Measurements from ENCODE around the gene INHBB. TPM values are rescaled to one million over a fixed set of nuclear protein-coding genes. Genes with fewer than 3 reads are reported as not detected.

Gene INHBB
- total RNA-seq, 2 donors from 2014 or later = not detected

DNA sequence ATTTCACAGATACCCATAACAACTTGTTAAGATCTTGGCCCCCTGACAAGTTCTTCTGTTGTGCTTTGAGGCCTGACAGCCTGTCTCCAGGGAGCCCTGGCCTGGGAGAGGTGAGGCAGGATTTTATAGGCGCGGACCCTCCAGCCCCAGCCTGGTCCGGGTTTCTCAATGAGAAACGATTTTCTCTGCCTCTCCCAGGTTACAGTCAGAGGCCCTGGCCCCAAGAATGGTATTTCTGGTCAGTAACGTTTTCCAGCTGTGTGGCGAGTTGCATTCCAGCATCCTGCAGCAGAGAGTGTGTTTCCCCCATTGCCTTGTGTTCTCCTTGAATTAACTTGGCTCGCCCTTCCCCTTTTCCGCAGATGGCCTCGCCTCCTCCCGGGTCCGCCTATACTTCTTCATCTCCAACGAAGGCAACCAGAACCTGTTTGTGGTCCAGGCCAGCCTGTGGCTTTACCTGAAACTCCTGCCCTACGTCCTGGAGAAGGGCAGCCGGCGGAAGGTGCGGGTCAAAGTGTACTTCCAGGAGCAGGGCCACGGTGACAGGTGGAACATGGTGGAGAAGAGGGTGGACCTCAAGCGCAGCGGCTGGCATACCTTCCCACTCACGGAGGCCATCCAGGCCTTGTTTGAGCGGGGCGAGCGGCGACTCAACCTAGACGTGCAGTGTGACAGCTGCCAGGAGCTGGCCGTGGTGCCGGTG, 3.0 kb downstream of the INHBB start:
- Mint-ChIP-seq H3K36me3 (no peaks in the 10 kb centered on the region), H3K27ac (no peak overlapping the region), H3K4me3 (no peak overlapping the region), H3K4me1 (ENCODE audit: low read depth in 2 of 2) (peaks cover 5 to 6% of the 10 kb centered on the region in 2 donors), H3K9me3 (no peaks in the 10 kb centered on the region), H3K27me3 (peaks cover 31 to 44% of the 10 kb centered on the region in 2 donors)
- no peak for ATAC-seq
- DNase-seq (ENCODE audit: low spot score) = no peak

DNA sequence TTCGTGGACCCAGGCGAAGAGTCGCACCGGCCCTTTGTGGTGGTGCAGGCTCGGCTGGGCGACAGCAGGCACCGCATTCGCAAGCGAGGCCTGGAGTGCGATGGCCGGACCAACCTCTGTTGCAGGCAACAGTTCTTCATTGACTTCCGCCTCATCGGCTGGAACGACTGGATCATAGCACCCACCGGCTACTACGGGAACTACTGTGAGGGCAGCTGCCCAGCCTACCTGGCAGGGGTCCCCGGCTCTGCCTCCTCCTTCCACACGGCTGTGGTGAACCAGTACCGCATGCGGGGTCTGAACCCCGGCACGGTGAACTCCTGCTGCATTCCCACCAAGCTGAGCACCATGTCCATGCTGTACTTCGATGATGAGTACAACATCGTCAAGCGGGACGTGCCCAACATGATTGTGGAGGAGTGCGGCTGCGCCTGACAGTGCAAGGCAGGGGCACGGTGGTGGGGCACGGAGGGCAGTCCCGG, 3.5 kb downstream of the INHBB start:
- Mint-ChIP-seq H3K9me3 (no peaks in the 10 kb centered on the region), H3K4me3 (no peak overlapping the region)
- ATAC-seq = no peak

DNA sequence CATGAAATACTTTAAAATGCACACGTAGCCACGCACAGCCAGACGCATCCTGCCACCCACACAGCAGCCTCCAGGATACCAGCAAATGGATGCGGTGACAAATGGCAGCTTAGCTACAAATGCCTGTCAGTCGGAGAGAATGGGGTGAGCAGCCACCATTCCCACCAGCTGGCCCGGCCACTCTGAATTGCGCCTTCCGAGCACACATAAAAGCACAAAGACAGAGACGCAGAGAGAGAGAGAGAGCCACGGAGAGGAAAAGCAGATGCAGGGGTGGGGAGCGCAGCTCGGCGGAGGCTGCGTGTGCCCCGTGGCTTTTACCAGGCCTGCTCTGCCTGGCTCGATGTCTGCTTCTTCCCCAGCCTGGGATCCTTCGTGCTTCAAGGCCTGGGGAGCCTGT, 4.1 kb downstream of the INHBB start:
- no peak for ATAC-seq
- no peaks in the 10 kb centered on the region for H3K9me3 Mint-ChIP-seq

More for the DNA sequence above, 3.5 kb downstream of the INHBB start:
- Mint-ChIP-seq H3K27me3 (peaks cover 31 to 50% of the 10 kb centered on the region in 2 donors), H3K36me3 (no peaks in the 10 kb centered on the region), H3K4me1 (ENCODE audit: low read depth in 2 of 2) (peaks cover 5 to 6% of the 10 kb centered on the region in 2 donors), H3K27ac (no peak overlapping the region)
- no peak for DNase-seq (ENCODE audit: low spot score)

DNA sequence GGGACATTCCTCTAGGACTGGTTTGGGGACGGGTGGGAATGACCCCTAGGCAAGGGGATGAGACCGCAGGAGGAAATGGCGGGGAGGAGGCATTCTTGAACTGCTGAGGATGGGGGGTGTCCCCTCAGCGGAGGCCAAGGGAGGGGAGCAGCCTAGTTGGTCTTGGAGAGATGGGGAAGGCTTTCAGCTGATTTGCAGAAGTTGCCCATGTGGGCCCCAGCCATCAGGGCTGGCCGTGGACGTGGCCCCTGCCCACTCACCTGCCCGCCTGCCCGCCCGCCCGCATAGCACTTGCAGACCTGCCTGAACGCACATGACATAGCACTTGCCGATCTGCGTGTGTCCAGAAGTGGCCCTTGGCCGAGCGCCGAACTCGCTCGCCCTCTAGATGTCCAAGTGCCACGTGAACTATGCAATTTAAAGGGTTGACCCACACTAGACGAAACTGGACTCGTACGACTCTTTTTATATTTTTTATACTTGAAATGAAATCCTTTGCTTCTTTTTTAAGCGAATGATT, 4.9 kb downstream of the INHBB start:
- Mint-ChIP-seq H3K27ac (no peak overlapping the region), H3K9me3 (no peaks in the 10 kb centered on the region), H3K4me1 (ENCODE audit: low read depth in 2 of 2) (peaks cover 5 to 6% of the 10 kb centered on the region in 2 donors), H3K4me3 (no peak overlapping the region), H3K27me3 (peaks cover 31 to 54% of the 10 kb centered on the region in 2 donors), H3K36me3 (no peaks in the 10 kb centered on the region)
- DNase-seq (ENCODE audit: low spot score) (no peak), ATAC-seq (no peak)

More for the DNA sequence above, 4.1 kb downstream of the INHBB start:
- peaks cover 5 to 6% of the 10 kb centered on the region in 2 donors for H3K4me1 Mint-ChIP-seq (ENCODE audit: low read depth in 2 of 2)
- no peak for DNase-seq (ENCODE audit: low spot score)
- H3K27me3 Mint-ChIP-seq = peaks cover 31 to 54% of the 10 kb centered on the region in 2 donors
- no peak overlapping the region for H3K4me3 Mint-ChIP-seq
- no peak overlapping the region for H3K27ac Mint-ChIP-seq
- H3K36me3 Mint-ChIP-seq = no peaks in the 10 kb centered on the region

DNA sequence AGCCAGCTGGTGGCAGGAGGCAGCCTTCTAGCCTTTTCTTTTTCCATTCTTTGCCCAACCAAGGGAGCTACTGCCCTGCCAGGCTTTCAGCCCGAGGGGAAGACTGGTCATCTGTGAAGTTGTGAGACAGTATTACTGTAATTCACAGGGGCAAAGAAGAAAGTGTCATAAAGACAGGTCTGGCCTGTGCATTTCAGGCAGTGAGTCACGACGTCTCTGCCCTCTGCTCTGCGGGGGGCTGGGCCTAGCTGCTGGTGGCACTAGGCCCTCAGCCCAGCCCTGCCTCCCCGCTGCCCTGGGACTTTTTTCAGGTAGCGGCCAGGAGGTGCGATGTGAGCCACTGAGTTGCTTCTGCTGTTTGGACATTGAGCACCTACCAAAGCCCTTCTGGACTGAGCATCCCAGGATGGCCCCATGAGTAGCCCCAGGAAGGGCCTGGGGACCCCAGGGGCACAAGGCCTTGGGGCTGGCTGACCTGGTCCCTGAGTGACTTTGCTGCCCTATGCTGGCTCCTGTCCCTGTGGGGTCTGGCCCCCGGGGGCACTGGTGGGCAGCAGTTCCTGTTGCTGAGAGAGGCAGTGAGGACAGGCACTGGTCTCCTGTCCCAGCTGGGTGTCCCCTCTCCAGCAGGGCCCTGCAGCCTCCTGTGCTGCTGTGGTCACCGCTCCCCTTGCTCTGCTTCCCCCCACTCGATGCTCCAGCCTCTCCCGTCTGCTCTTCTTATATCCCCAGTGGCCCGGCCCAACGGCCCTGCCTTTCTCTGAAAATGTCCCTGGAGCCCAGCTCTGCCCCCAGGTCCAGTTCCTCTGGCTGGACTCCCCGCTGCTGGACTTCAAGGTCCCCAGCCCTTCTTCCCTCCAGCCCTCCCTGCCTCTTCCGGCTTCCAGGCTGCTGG, 7.0 kb downstream of the INHBB start:
- Mint-ChIP-seq H3K36me3 (no peaks in the 10 kb centered on the region), H3K4me1 (ENCODE audit: low read depth in 2 of 2) (no peaks in the 10 kb centered on the region), H3K4me3 (no peak overlapping the region), H3K27ac (no peak overlapping the region), H3K27me3 (peaks cover 21 to 39% of the 10 kb centered on the region in 2 donors), H3K9me3 (no peaks in the 10 kb centered on the region)
- ATAC-seq (peak; percentile 11), DNase-seq (ENCODE audit: low spot score) (no peak)

DNA sequence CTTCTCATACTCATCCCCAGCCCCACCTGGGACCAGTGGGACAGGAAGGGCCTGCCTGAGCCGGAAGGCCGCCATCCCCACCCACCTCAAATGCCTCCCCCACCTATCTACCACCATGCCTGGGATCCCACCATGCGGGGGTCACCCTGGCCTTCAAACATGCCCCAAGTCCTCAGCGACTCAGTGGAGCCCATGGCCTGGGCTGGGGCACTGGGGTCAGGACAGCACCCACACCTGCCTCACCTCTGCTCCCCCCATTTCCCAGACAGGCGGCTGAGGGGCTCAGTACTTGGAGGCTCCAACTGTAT, 7.6 kb downstream of the INHBB start:
- Mint-ChIP-seq H3K36me3 (no peaks in the 10 kb centered on the region), H3K27ac (no peak overlapping the region)
- ATAC-seq = no peak

DNA sequence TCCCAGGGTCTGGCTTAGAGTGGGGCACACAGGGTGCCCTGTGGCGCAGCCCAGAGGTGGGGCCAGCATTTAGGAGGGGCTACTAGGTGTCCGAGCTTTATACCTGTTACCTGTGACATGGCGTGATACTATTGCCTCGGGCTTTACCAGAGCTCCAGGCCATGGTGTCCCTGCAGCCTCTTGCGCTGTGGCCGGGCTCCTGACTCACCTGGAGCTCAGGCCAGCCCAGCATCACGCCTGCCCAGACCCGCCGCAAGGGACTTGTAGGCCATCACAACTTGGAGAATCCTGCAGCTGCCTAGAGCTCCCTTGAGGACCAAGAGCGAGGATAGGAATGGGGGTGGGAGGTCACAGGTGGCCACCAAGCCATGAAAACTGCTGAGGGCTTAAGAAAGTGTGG, 8.0 kb downstream of the INHBB start:
- Mint-ChIP-seq H3K27ac (no peak overlapping the region), H3K9me3 (no peaks in the 10 kb centered on the region), H3K4me1 (ENCODE audit: low read depth in 2 of 2) (no peaks in the 10 kb centered on the region), H3K36me3 (no peaks in the 10 kb centered on the region), H3K4me3 (no peak overlapping the region), H3K27me3 (peaks cover 18 to 29% of the 10 kb centered on the region in 2 donors)
- ATAC-seq (no peak), DNase-seq (ENCODE audit: low spot score) (no peak)

More for the DNA sequence above, 7.6 kb downstream of the INHBB start:
- no peak overlapping the region for H3K4me3 Mint-ChIP-seq
- DNase-seq (ENCODE audit: low spot score) = no peak
- H3K27me3 Mint-ChIP-seq = peaks cover 19 to 33% of the 10 kb centered on the region in 2 donors
- no peaks in the 10 kb centered on the region for H3K9me3 Mint-ChIP-seq
- no peaks in the 10 kb centered on the region for H3K4me1 Mint-ChIP-seq (ENCODE audit: low read depth in 2 of 2)

DNA sequence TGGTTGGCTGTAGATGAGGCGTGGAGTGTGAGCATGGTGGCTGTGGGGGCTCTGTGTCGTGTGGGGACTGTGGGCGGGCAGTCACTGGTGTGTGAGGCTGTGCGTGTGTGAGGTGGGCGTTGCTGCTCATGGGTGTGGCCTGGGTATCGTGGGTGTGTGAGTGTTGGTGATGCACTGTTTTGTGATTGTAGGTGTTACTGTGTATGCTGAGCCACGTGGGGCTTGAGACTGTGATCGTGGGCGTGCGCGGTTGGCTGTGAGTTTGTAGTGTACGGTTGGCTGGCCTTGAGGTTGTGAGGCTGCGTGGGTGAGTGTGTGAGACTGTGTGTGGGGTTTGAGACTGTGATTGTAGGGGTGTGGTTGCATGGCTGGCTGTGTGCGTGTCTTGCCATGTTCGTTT, 8.5 kb downstream of the INHBB start:
- H3K9me3 Mint-ChIP-seq = no peaks in the 10 kb centered on the region
- DNase-seq (ENCODE audit: low spot score) (no peak), ATAC-seq (no peak)
- H3K4me1 Mint-ChIP-seq (ENCODE audit: low read depth in 2 of 2) = no peaks in the 10 kb centered on the region
- H3K27ac Mint-ChIP-seq = no peak overlapping the region
- H3K4me3 Mint-ChIP-seq = no peak overlapping the region
- peaks cover 16 to 23% of the 10 kb centered on the region in 2 donors for H3K27me3 Mint-ChIP-seq
- no peaks in the 10 kb centered on the region for H3K36me3 Mint-ChIP-seq

DNA sequence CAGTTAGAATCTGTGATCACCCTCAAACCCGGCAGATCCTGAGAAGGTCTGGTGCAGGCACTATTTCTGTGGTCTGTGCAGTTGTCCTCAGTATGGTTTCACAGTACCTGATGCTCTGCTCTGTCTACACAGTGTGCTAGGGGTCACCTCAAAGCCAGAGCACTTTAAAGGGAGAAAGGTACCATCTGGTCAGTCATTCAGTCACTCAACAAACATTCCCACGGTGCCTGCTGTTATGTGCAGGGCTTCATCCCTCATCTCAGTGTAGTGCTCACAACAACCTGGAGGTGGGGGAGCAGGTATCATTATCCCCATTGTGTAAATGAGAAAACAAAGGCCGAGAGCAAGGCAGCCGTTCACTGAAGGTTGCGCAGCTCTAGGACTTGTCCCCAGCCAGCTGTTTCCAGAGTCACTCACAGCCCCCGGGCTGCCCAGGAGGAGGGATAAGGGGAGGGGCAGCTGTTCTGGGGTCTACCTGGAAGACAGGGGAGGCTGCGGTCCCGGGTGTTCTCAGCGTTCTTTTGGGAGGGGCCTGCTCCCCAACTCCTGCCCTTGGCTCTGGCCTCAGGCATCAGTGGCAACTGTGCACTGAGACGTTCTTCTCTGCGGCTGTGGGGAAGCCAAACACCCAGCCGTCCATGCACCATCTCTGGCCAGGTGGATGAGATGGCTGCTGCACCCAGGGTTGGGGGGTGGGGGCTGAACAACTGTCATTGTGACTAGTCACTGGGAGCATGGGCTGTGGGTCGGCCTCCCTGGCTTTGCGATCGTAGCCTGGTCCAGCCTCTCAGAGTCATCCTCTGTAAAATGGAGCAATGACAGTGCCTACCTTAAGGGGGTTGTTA, 9.2 kb downstream of the INHBB start:
- H3K4me1 Mint-ChIP-seq (ENCODE audit: low read depth in 2 of 2) = no peaks in the 10 kb centered on the region

DNA sequence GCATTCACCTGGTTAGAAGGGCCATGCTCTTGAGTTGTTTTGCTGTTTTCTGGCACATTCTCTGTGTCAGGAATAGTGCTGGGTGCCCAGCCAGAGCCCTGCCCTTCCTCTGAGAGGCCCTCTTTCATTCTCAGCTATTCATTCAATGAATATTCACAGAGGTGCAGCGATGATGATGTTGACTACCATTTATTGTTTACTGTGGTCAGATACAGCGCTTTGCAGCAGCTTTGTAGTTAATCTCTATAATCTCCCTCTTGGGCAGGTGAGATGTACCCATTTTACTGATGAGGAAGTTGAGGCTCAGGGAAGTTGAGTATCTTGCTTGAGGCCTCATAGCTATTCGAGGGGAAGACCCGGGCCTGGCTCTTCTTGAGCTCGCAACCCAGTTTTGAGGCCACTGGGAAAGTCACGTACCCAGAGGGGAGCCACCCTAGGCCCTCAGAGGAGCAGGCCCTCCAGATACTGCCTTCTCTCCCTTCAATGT, 9.9 kb downstream of the INHBB start:
- ATAC-seq (no peak), DNase-seq (ENCODE audit: low spot score) (no peak)
- H3K4me3 Mint-ChIP-seq = no peak overlapping the region
- peaks cover 5 to 10% of the 10 kb centered on the region in 2 donors for H3K27me3 Mint-ChIP-seq
- H3K36me3 Mint-ChIP-seq = no peaks in the 10 kb centered on the region
- H3K9me3 Mint-ChIP-seq = no peaks in the 10 kb centered on the region
- no peaks in the 10 kb centered on the region for H3K4me1 Mint-ChIP-seq (ENCODE audit: low read depth in 2 of 2)
- H3K27ac Mint-ChIP-seq = no peak overlapping the region

More for the DNA sequence above, 9.2 kb downstream of the INHBB start:
- H3K4me3 Mint-ChIP-seq = no peak overlapping the region
- H3K9me3 Mint-ChIP-seq = no peaks in the 10 kb centered on the region
- no peak overlapping the region for H3K27ac Mint-ChIP-seq
- H3K36me3 Mint-ChIP-seq = no peaks in the 10 kb centered on the region
- ATAC-seq = no peak
- no peak for DNase-seq (ENCODE audit: low spot score)
- H3K27me3 Mint-ChIP-seq = peaks cover 9 to 16% of the 10 kb centered on the region in 2 donors

DNA sequence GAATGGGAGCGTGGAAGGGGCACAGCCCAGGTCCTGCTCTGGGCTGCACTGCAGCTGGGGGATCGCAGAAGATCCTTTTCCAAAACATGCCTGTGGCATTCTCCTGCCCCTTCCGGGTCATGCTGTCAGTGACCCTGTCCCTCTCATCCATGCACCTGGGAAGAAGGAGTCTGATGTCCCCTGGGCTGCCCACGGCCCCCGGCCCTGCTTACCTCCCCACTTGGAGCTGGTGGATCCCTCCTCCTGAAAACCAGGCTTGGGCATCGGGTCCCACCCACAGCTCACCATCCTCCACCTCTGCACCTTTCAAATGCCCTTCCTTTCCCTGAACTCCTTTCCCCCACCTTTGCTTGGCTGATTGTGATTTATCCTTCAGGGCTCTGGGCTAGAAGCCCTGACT, 11.8 kb downstream of the INHBB start:
- Mint-ChIP-seq H3K4me1 (ENCODE audit: low read depth in 2 of 2) (no peaks in the 10 kb centered on the region), H3K4me3 (no peak overlapping the region), H3K27me3 (peaks cover 3 to 10% of the 10 kb centered on the region in 2 donors), H3K36me3 (no peaks in the 10 kb centered on the region), H3K9me3 (no peaks in the 10 kb centered on the region), H3K27ac (no peak overlapping the region)
- no peak for ATAC-seq
- no peak for DNase-seq (ENCODE audit: low spot score)

DNA sequence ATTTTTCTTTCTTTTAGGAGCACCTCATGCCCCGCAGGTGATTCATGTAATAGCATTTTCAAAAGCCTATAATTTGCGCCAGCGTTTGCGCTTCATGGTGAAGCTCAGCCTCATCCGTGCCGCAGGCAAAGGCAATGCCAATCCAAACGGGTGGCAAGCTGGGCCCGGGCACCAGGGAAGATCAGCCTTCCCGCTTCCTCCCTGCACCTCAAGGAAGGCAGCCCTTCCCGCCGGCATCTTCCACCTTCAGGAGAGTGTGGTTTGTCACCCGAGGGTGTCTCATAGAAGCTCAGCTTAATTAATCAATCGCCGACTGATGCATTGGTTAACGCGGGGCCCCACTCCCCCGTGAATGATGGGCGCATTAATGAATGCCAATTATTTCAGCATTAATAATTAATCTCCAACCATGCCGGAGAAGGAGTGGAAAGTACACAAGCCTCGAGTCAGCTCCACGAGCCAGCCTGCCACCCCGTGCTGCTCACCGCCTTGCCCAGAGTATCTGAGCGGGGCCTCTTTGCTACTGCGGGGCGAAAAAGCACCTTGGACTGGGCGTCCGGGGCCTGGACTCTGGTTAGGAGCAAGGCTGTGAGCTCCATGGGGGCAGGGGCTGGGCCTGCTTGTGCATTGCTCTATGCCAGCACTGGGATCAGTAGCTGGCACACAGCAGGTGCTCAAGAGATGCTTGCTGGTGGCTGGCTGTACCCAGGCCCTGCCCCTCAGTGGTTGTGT, 13.0 kb downstream of the INHBB start:
- no peak for DNase-seq (ENCODE audit: low spot score)
- ATAC-seq = no peak
- Mint-ChIP-seq H3K27ac (no peak overlapping the region), H3K4me3 (no peak overlapping the region), H3K36me3 (no peaks in the 10 kb centered on the region), H3K4me1 (ENCODE audit: low read depth in 2 of 2) (no peaks in the 10 kb centered on the region), H3K9me3 (no peaks in the 10 kb centered on the region), H3K27me3 (peaks cover 3 to 9% of the 10 kb centered on the region in 2 donors)

Data from natural killer cell treated with Interleukin-12 subunit alpha and Interleukin-12 subunit beta and Interleukin-15 and Interleukin-18, amount 100 ng/mL, for 72 hours (primary cell).